Glutamatergic neuron (in vitro differentiated cells): ENCODE measurements around the gene ABCA9. TPM values are rescaled to one million over a fixed set of nuclear protein-coding genes. Genes with fewer than 3 reads are reported as not detected.
"Not testable (repeated sequence)": the region's sequence is repeated elsewhere in the genome, so short reads cannot be mapped to it uniquely, and the experiment has no call there.

Experiments
- DNase-seq: peaks from one replicate; pipeline ENCODE4 v3.0.0; 2022
- H3K27ac Mint-ChIP-seq: one replicate; pipeline ENCODE4 v1.8.0; 2020; ENCODE audit warnings: mild to moderate bottlenecking, mixed read lengths, inconsistent platforms; ENCODE audit not compliant: unreplicated experiment
- H3K27me3 Mint-ChIP-seq: one replicate; pipeline ENCODE4 v1.8.0; 2020; ENCODE audit warnings: mild to moderate bottlenecking, moderate library complexity, mixed read lengths, inconsistent platforms; ENCODE audit not compliant: unreplicated experiment
- H3K36me3 Mint-ChIP-seq: one replicate; pipeline ENCODE4 v1.8.0; 2020; ENCODE audit warnings: mild to moderate bottlenecking, mixed read lengths, inconsistent platforms; ENCODE audit not compliant: unreplicated experiment
- H3K4me1 Mint-ChIP-seq: one replicate; pipeline ENCODE4 v1.8.0; 2020; ENCODE audit warnings: mild to moderate bottlenecking, low read depth, mixed read lengths, inconsistent platforms; ENCODE audit not compliant: unreplicated experiment
- H3K4me3 Mint-ChIP-seq: one replicate; pipeline ENCODE4 v1.8.0; 2020; ENCODE audit warnings: mild to moderate bottlenecking, mixed read lengths, inconsistent platforms; ENCODE audit not compliant: unreplicated experiment
- H3K9me3 Mint-ChIP-seq: one replicate; pipeline ENCODE4 v1.8.0; 2020; ENCODE audit warnings: mild to moderate bottlenecking, moderate library complexity, mixed read lengths, inconsistent platforms; ENCODE audit not compliant: unreplicated experiment
- CTCF ChIP-seq: fragments of 200-600 bp; sonication (generic); IDR thresholded peaks from one replicate; pipeline ENCODE4 v1.5.0; 2021; ENCODE audit not compliant: partially characterized antibody, unreplicated experiment
- total RNA-seq: library from RNA; stranded (reverse); fragmentation: NEBNext Ultra II Directional; extraction: Animal tissue kit (Norgen Biotek cat#: 25700); gene quantifications from one replicate; pipeline ENCODE4 v1.2.1, GENCODE V29; 2021; ENCODE audit not compliant: unreplicated experiment

ABCA9 gene
- total RNA-seq, 1 donor from 2014 or later: 0.61 TPM

DNA sequence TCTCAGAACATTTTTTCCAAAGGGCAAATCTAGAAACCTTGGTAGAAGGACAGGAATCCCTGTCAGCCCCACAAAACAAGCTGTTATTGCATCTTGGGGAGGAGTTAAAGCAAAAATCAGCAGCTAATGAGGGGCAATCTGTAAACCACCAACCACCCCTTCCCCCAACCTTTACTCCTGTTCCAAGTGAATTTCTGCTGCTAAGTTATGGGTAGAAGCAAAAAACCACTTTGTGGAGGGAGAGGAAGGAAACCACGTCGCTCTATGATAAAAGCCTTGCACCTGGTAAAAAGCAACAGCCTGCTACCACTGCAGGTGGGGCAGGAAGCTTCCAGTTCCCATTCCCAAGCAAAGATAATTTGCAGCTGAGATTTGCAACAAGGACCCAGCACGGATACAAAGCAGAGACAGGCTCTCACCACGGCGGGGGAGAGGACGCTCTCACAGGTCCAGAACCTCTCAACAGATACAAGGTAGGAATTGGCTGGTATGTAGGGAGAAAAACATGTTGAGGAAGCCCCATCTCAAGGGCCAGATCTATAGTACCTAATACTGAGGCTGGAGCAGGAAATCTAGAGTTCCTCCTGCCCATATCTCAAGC is 116.2 kb downstream of the ABCA9 start:
- H3K4me3 Mint-ChIP-seq: no peak overlapping the region
- H3K36me3 Mint-ChIP-seq: no peaks in the 10 kb centered on the region
- no peak for TF ChIP-seq CTCF
- no peak for DNase-seq
- no peaks in the 10 kb centered on the region for H3K4me1 Mint-ChIP-seq
- no peak overlapping the region for H3K27ac Mint-ChIP-seq
- H3K9me3 Mint-ChIP-seq: no peaks in the 10 kb centered on the region
- H3K27me3 Mint-ChIP-seq: no peaks in the 10 kb centered on the region

GRCh38 chr17:68943812-68944182 is 116.9 kb downstream of the ABCA9 start:
- not testable (repeated sequence) for H3K4me3 Mint-ChIP-seq, H3K27me3 Mint-ChIP-seq, H3K36me3 Mint-ChIP-seq, H3K9me3 Mint-ChIP-seq, H3K4me1 Mint-ChIP-seq, DNase-seq, H3K27ac Mint-ChIP-seq

- no peaks in the 10 kb centered on the region for H3K36me3 Mint-ChIP-seq
- no peaks in the 10 kb centered on the region for H3K9me3 Mint-ChIP-seq
- H3K4me3 Mint-ChIP-seq: no peak overlapping the region
- H3K27ac Mint-ChIP-seq: no peak overlapping the region
- H3K4me1 Mint-ChIP-seq: no peaks in the 10 kb centered on the region
- no peaks in the 10 kb centered on the region for H3K27me3 Mint-ChIP-seq
- no peak for TF ChIP-seq CTCF
- no peak for DNase-seq
These were observed 117.5 kb downstream of the ABCA9 start for GRCh38 chr17:68943123-68943811.

DNA sequence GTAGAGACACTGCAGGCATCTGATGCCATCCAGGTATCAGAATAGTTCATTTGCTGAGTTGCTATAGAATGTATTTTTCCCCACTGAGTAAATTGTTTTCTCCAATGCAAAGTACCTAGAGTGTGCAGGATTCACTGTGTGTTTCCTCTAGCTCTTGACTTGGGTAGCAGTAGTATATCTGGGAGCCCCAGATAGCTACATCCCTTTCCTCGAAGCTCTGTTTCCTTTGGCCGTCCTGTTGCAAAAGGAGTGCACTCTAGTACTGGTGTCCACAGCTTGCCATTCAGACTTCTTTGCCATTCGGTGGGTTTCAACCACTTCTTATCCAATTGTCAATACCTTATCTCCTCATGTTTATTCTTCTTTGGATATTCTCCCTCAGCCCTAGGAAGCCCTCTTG is 118.3 kb downstream of the ABCA9 start:
- Mint-ChIP-seq H3K36me3 (no peaks in the 10 kb centered on the region), H3K4me1 (no peaks in the 10 kb centered on the region), H3K27me3 (no peaks in the 10 kb centered on the region), H3K9me3 (peaks cover 2% of the 10 kb centered on the region), H3K4me3 (no peak overlapping the region), H3K27ac (no peak overlapping the region)
- no peak for DNase-seq
- TF ChIP-seq CTCF: no peak

DNA sequence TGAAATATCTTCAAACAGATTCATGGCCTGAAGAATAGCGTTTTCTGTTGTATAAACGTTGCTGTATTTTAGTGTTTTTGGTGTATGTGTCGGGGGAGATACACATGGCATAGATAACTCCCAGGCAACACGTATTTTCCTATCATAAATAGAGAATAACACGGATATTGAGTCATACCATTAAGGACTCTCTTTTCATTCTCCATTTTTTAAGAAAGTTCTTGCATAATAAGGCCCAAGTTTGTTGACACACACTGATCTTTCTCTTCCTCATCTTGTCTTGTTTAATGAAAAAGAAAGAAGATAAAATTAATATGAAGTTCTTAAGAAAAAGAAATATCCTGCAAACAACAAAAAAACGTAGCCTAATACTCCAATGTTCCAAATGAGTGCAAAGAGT is 119.0 kb downstream of the ABCA9 start:
- Mint-ChIP-seq H3K27ac (no peak overlapping the region), H3K4me1 (no peaks in the 10 kb centered on the region), H3K4me3 (no peak overlapping the region), H3K9me3 (peaks cover 2% of the 10 kb centered on the region), H3K36me3 (no peaks in the 10 kb centered on the region), H3K27me3 (no peaks in the 10 kb centered on the region)
- no peak for TF ChIP-seq CTCF
- no peak for DNase-seq
